RWPE1 (cell line): ENCODE results near the gene FOCAD.

ENCODE experiments used
- CTCF ChIA-PET: fragments of 350-600 bp; sonication (Branson Sonifier 250); formaldehyde crosslinking; extraction: SDS; loops from one replicate; lab custom pipeline; 2021; lab: Yijun Ruan, JAX
- POLR2A ChIA-PET: fragments of 400-600 bp; formaldehyde crosslinking; extraction: SDS; loops from one replicate; lab custom pipeline; 2020; ENCODE audit warnings: antibody characterized with exemption; ENCODE audit not compliant: low non-redundant PET; lab: Yijun Ruan, JAX
- DNase-seq: peaks from one replicate; pipeline ENCODE4 v3.0.0; 2012; ENCODE audit warnings: low spot score
- H3K27ac ChIP-seq: fragments of 450-650 bp; 2 replicates; pipeline ENCODE4 v1.5.1; 2017
- CTCF ChIP-seq: fragments of 450-650 bp; conservative IDR thresholded peaks from 2 replicates; pipeline ENCODE4 v1.5.1; 2017; ENCODE audit warnings: low read depth, mild to moderate bottlenecking

FOCAD gene

GRCh38 chr9:20989923-20990341 is 305.9 kb downstream of the FOCAD start:
- no peak for TF ChIP-seq CTCF
- POLR2A ChIA-PET, result no interaction called here
- CTCF ChIA-PET, result no interaction called here
- DNase-seq, result no peak
- no peak overlapping the region for H3K27ac ChIP-seq

GRCh38 chr9:20990867-20991266 is 306.8 kb downstream of the FOCAD start:
- ChIA-PET CTCF (no interaction called here), POLR2A (no interaction called here)
- TF ChIP-seq CTCF, result no peak
- DNase-seq, result no peak
- H3K27ac ChIP-seq, result no peak overlapping the region

- CTCF ChIA-PET, result interaction anchor here (0.7 kb wide), 1 partner anchor 1001 kb away, joined by 4 read pairs; no protein-coding TSS in a partner anchor
- no peak for TF ChIP-seq CTCF
- DNase-seq, result no peak
- H3K27ac ChIP-seq, result no peak overlapping the region
- POLR2A ChIA-PET, result no interaction called here
Observed at GRCh38 chr9:20994486-20994885, 310.4 kb downstream of the FOCAD start.

- POLR2A ChIA-PET, result no interaction called here
- no peak for DNase-seq
- CTCF ChIA-PET, result no interaction called here
- TF ChIP-seq CTCF, result no peak
- H3K27ac ChIP-seq, result no peak overlapping the region
Observed at GRCh38 chr9:20995616-20996015, 311.6 kb downstream of the FOCAD start.

GRCh38 chr9:20996809-20997208 is 312.8 kb downstream of the FOCAD start:
- POLR2A ChIA-PET, result no interaction called here
- CTCF ChIA-PET, result no interaction called here
- no peak for DNase-seq
- H3K27ac ChIP-seq, result no peak overlapping the region
- no peak for TF ChIP-seq CTCF

- DNase-seq, result no peak
- TF ChIP-seq CTCF, result no peak
- CTCF ChIA-PET, result no interaction called here
- H3K27ac ChIP-seq, result no peak overlapping the region
- POLR2A ChIA-PET, result no interaction called here
Observed at GRCh38 chr9:20997503-20998076, 313.5 kb downstream of the FOCAD start.
